Adrenal gland (tissue), 19 donors: Measurements from ENCODE around the gene ZDHHC7. TPM values are rescaled to one million over a fixed set of nuclear protein-coding genes. Genes with fewer than 3 reads are reported as not detected.
A peak's percentile ranks its signal among the peaks of the same experiment; 100 is the strongest.

Experiments
- DNase-seq, 7 donors: peaks; one replicate each; pipeline ENCODE4 v3.0.0-alpha.2; 2019 to 2020
- H3K27ac ChIP-seq, 5 donors: fragments of 200-600 bp; sonication (generic) in 4 of 5; 1 replicate in 3 of 5; 2 replicates in 2 of 5; pipeline versions ENCODE4 v1.5.1 to v1.8.0; 2016 to 2020; ENCODE audit warnings: mild to moderate bottlenecking in 1 of 5
- H3K27me3 ChIP-seq: fragments of 200-600 bp; 2 replicates; pipeline ENCODE4 v1.8.0; 2021
- H3K36me3 ChIP-seq, 2 donors: fragments of 200-600 bp; replicated peaks in 1 of 2; 1 replicate in 1 of 2; 2 replicates in 1 of 2; pipeline versions ENCODE4 v1.5.1 to v1.8.0; 2018 to 2022
- H3K4me1 ChIP-seq, 2 donors: fragments of 200-600 bp; replicated peaks in 1 of 2; 1 replicate in 1 of 2; 2 replicates in 1 of 2; pipeline versions ENCODE4 v1.5.1 to v1.8.0; 2018 to 2021
- H3K4me3 ChIP-seq, 4 donors: fragments of 200-600 bp; sonication (generic) in 3 of 4; one replicate each; pipeline ENCODE4 v1.5.1; 2016 to 2018
- H3K9me3 ChIP-seq, 3 donors: fragments of 200-600 bp; sonication (generic) in 1 of 3; replicated peaks in 1 of 3; 1 replicate in 2 of 3; 2 replicates in 1 of 3; pipeline versions ENCODE4 v1.5.1 to v1.8.0; 2016 to 2021
- POLR2A ChIP-seq, 2 donors: fragments of 450-650 bp; IDR thresholded peaks; one replicate each; pipeline ENCODE4 v1.6.1; 2017; ENCODE audit warnings: antibody characterized with exemption in 2 of 2, mild to moderate bottlenecking in 2 of 2, moderate library complexity in 1 of 2
- WGBS, 4 donors: extraction: QIAGEN DNeasy Blood & Tissue Kit in 2 of 4; methylation state at CpG; one replicate each; pipeline versions ENCODE4 v1.1.5 to v1.1.7; 2013 to 2017; 5-methylcytosine and 5-hydroxymethylcytosine counted together
- intact Hi-C, 2 donors: fragments of 100-400 bp; cut with DNase I; formaldehyde crosslinking; loops; one replicate each; pipeline versions ENCODE4 v1.14.1 to v1.15.0; 2022 to 2023
- long read RNA-seq, 10 donors: library from polyadenylated mRNA in 3 of 10; unstranded in 2 of 10; stranded (forward) in 1 of 10; transcript quantifications; one replicate each; pipeline ENCODE4 v2.0.0 and lab custom pipeline, GENCODE V29; 2021 to 2026
- polyA plus RNA-seq, 3 donors: library from polyadenylated mRNA; stranded (reverse); fragments of 200-250 nt in 2 of 3; fragments of 350-450 nt in 1 of 3; fragmentation: Illumina TruSeq in 1 of 3; extraction: RNeasy Lipid Tissue Mini Kit (QIAGEN cat#74804) in 1 of 3; gene quantifications; one replicate each; pipeline ENCODE4 v1.2.3, GENCODE V29; 2013 to 2014
- total RNA-seq, 9 donors: library from RNA; depleted of rRNA in 4 of 9; stranded (reverse); fragments of >200 nt in 4 of 9; fragments of 120-200 nt in 1 of 9; fragmentation: NEBNext Ultra II Directional in 1 of 9; extraction: Animal tissue kit (Norgen Biotek cat#: 25700) in 1 of 9; gene quantifications; one replicate each; pipeline versions ENCODE4 v1.1.0 to v1.2.4, GENCODE V29; 2013 to 2023
- TF ChIP-seq, protein P1 (sequence below), 6 experiments: fragments of 450-650 bp in 4 of 6; fragments of 200-600 bp in 2 of 6; sonication (generic) in 1 of 6; IDR thresholded peaks; 1 replicate in 5 of 6; 2 replicates in 1 of 6; pipeline versions ENCODE4 v1.5.1 to v1.8.0; 2016 to 2021; ENCODE audit warnings: antibody characterized with exemption in 6 of 6, mild to moderate bottlenecking in 2 of 6, moderate library complexity in 1 of 6
- donor health status: healthy with polysubstance abuse.
- donor health status: Bipolar disorder and iron deficiency.
- donor health status: DM: yes; HTN: yes; CAD: no.
- donor health status: DM: no; HTN: no; CAD: no.
- donor health status: DM: no; HTN: no; CAD: no.
- donor health status: DM: yes; HTN: yes; CAD: no.

Gene ZDHHC7, protein sequence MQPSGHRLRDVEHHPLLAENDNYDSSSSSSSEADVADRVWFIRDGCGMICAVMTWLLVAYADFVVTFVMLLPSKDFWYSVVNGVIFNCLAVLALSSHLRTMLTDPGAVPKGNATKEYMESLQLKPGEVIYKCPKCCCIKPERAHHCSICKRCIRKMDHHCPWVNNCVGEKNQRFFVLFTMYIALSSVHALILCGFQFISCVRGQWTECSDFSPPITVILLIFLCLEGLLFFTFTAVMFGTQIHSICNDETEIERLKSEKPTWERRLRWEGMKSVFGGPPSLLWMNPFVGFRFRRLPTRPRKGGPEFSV
- total RNA-seq (10 to 100 TPM; 36.0 to 74.6 (median 46.7) TPM), polyA plus RNA-seq (10 to 100 TPM; 22.5 to 34.8 (median 24.4) TPM)
- long read RNA-seq, donor 1, partial matches to known transcripts, result 15 of 19 reads
- long read RNA-seq, donor 1, other reads (novel, unspliced or antisense), result 0 of 19 reads
- long read RNA-seq, donor 2, transcript ZDHHC7-201 (8 exons, 3,442 nt), result major isoform, 5 of 6 reads
- long read RNA-seq, donor 2, partial matches to known transcripts, result 0 of 6 reads
- long read RNA-seq, donor 2, other reads (novel, unspliced or antisense), result 0 of 6 reads
- long read RNA-seq, donor 3, transcript ZDHHC7-201 (8 exons, 3,442 nt), result major isoform, 8 of 19 reads
- long read RNA-seq, donor 3, partial matches to known transcripts, result 11 of 19 reads
- long read RNA-seq, donor 3, other reads (novel, unspliced or antisense), result 0 of 19 reads
- long read RNA-seq, donor 4, partial matches to known transcripts, result 3 of 9 reads
- long read RNA-seq, donor 4, other reads (novel, unspliced or antisense), result 4 of 9 reads
- long read RNA-seq, donor 5, transcript ZDHHC7-203 (9 exons, 1,488 nt), result minor isoform, 36 of 146 reads
- long read RNA-seq, donor 5, transcript ZDHHC7-201 (8 exons, 3,442 nt), result major isoform, 84 of 146 reads
- long read RNA-seq, donor 5, partial matches to known transcripts, result 4 of 146 reads
- long read RNA-seq, donor 5, other reads (novel, unspliced or antisense), result 20 of 146 reads
- long read RNA-seq, donor 6, partial matches to known transcripts, result 2 of 4 reads
- long read RNA-seq, donor 6, other reads (novel, unspliced or antisense), result 1 of 4 reads
- long read RNA-seq, donor 7, partial matches to known transcripts, result 7 of 12 reads
- long read RNA-seq, donor 7, other reads (novel, unspliced or antisense), result 0 of 12 reads
- long read RNA-seq, donor 8, transcript ZDHHC7-201 (8 exons, 3,442 nt), result major isoform, 13 of 13 reads
- long read RNA-seq, donor 8, partial matches to known transcripts, result 0 of 13 reads
- long read RNA-seq, donor 8, other reads (novel, unspliced or antisense), result 0 of 13 reads
- long read RNA-seq, donor 9, partial matches to known transcripts, result 15 of 21 reads
- long read RNA-seq, donor 9, other reads (novel, unspliced or antisense), result 0 of 21 reads
- long read RNA-seq, donor 10, partial matches to known transcripts, result 10 of 10 reads
- long read RNA-seq, donor 10, other reads (novel, unspliced or antisense), result 0 of 10 reads

DNA sequence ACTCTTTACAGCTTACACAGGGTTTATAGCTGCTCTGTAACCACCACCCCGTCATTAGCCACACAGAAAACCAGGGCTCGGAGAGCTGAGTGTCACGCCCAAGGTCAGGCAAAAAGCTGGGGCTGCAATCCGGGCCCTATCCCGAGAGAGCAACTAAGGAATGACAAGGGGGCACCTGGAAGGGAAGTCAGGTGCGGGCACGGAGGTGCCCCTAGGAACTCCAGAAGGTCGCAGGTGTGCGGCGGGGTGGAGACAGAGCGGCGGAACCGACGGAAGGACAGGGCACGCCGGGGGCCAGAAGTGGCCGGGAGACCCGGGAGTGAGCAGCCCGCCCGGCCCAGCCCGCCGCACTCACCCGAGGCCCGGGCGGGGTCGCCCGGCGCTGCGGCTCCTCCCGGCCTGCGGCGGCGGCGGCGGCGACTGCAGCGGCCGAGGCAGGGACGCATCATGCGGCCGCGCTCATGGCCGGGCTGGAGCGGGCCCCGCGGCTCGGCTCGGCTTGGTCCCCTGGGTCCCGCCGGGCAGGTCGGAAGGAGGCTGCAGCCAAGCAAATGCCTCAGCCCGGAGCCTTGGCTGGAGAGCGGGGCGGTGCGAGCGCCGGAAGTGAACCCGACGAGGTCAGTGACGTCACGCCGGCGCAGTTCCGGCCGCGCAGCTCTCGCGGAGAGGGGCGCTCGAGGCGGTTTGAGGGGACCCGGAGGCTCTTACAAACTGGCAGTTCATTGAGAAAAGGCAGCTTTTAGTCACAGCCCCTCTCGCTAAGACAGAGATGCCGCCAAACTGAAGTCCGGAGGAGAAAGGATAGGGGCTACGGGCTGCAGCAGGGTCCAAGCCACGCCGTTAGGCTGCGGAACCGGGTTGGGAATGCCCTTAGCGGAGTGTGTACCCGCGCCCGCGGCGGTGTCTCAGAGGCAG lies at the start of gene ZDHHC7:
Gene ZDHHC7 (minus strand): TSS at position 605 of the 915 bp plus-strand sequence. CDS start 20,917 bp downstream, outside the sequence.
- no peaks in the 10 kb centered on the region for H3K9me3 ChIP-seq
- peak in 1 of 2 donors; percentile 78 for TF ChIP-seq POLR2A (IDR thresholded peaks at IDR 0.05)
- TF ChIP-seq, protein P1, sequence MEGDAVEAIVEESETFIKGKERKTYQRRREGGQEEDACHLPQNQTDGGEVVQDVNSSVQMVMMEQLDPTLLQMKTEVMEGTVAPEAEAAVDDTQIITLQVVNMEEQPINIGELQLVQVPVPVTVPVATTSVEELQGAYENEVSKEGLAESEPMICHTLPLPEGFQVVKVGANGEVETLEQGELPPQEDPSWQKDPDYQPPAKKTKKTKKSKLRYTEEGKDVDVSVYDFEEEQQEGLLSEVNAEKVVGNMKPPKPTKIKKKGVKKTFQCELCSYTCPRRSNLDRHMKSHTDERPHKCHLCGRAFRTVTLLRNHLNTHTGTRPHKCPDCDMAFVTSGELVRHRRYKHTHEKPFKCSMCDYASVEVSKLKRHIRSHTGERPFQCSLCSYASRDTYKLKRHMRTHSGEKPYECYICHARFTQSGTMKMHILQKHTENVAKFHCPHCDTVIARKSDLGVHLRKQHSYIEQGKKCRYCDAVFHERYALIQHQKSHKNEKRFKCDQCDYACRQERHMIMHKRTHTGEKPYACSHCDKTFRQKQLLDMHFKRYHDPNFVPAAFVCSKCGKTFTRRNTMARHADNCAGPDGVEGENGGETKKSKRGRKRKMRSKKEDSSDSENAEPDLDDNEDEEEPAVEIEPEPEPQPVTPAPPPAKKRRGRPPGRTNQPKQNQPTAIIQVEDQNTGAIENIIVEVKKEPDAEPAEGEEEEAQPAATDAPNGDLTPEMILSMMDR (IDR thresholded peaks at IDR 0.05), result peak in 2 of 6 experiments; percentile 10 to 24
- peak within 1 kb of the TSS; percentile 97 to 99 (median 99) for H3K27ac ChIP-seq
- no peaks in the 10 kb centered on the region for H3K27me3 ChIP-seq
- H3K4me1 ChIP-seq, result peaks cover 17 to 37% of the 10 kb centered on the region in 2 donors
- DNase-seq, result peak; percentile 89 to 92 (median 90)
- no peaks in the 10 kb centered on the region for H3K36me3 ChIP-seq
- intact Hi-C loops, result no loop called here
- WGBS, 4 donors, result 0 to 1% (median 0%) methylated on average over 29 to 84 of the region's 86 CpGs
- peak within 1 kb of the TSS; percentile 68 to 98 (median 82) for H3K4me3 ChIP-seq

DNA sequence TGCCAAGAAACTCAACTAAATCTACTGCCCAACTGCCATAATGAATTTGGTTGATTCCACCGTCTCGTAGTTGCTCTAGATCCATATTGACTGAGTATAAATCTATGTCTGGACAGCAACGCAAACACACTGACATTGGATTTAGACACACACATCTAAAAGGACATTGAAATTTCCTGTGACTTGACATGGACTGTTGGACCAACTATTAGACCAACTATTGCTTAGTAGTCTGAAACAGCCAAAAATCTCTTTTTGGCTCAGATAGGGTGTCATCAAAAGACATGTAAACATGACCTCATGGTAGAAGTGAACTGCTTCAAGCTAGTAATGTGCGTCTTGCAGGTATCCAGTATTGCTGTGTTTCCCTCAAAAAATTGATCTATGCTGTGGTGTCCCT lies 47.6 kb upstream of the ZDHHC7 start:
- Histone ChIP-seq H3K4me3 (no peak overlapping the region), H3K9me3 (no peaks in the 10 kb centered on the region), H3K27ac (no peak overlapping the region), H3K4me1 (peaks cover 13 to 34% of the 10 kb centered on the region in 2 donors), H3K27me3 (no peaks in the 10 kb centered on the region), H3K36me3 (no peaks in the 10 kb centered on the region)
- TF ChIP-seq POLR2A (IDR thresholded peaks at IDR 0.05), result no peak
- TF ChIP-seq, protein P1 (IDR thresholded peaks at IDR 0.05), result no peak
- DNase-seq, result no peak
- intact Hi-C loops, result no loop called here
- 66 to 99% (median 85%) methylated on average over 4 of the region's 4 CpGs for whole genome bisulfite sequencing, 4 donors

DNA sequence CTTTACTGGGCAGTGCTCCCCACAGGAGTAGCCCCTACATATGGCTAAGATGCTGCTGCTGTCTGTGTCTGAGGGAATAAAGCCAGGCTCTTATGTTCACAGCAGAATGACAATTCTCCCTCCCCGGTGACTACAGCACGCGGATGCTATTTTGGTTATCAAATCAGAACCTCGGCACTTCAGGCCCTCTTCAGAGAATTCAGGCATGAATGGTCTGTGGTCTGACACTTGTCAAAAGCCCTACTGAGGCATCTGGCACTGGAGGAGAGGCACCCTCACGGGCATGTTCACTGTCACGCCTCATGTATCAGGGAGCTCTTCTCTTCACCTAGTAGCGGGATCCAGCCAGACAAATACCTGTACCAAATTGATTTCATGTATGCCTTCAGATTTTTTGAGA lies 46.6 kb upstream of the ZDHHC7 start:
- Histone ChIP-seq H3K4me1 (peaks cover 13 to 26% of the 10 kb centered on the region in 2 donors), H3K27ac (no peak overlapping the region)
- intact Hi-C loops, result no loop called here

More for the DNA sequence above, 46.6 kb upstream of the ZDHHC7 start:
- Histone ChIP-seq H3K27me3 (no peaks in the 10 kb centered on the region), H3K4me3 (no peak overlapping the region), H3K36me3 (no peaks in the 10 kb centered on the region), H3K9me3 (no peaks in the 10 kb centered on the region)
- TF ChIP-seq POLR2A (IDR thresholded peaks at IDR 0.05), result no peak
- TF ChIP-seq, protein P1 (IDR thresholded peaks at IDR 0.05), result no peak
- 89 to 98% (median 92%) methylated on average over 5 to 7 of the region's 7 CpGs for WGBS, 4 donors
- DNase-seq, result no peak
